GF-D8 (cell line): ENCODE data around the gene MTMR6.
A peak's percentile ranks its signal among the peaks of the same experiment; 100 is the strongest.
"Not testable (repeated sequence)": the region's sequence is repeated elsewhere in the genome, so short reads cannot be mapped to it uniquely, and the experiment has no call there.

ENCODE experiments used
- DNase-seq: peaks from one replicate; lab custom pipeline; 2025; lab: John Stamatoyannopoulos, UW

The MTMR6 gene

GRCh38 chr13:25286969-25287961 lies at the start of gene MTMR6:
TSS of gene MTMR6 (minus strand) at chr13:25287488. CDS start at chr13:25287247, 241 bp downstream.
- DNase-seq: peak; percentile 95

- no peak for DNase-seq
Observed at GRCh38 chr13:25335856-25336255, 48.6 kb upstream of the MTMR6 start.

- DNase-seq: no peak
Observed at GRCh38 chr13:25330541-25330940, 43.3 kb upstream of the MTMR6 start.

GRCh38 chr13:25329706-25330105 lies 42.4 kb upstream of the MTMR6 start:
- DNase-seq: no peak

GRCh38 chr13:25324100-25324499 lies 36.8 kb upstream of the MTMR6 start:
- no peak for DNase-seq

GRCh38 chr13:25319771-25320170 lies 32.5 kb upstream of the MTMR6 start:
- no peak for DNase-seq

- DNase-seq: not testable (repeated sequence)
Observed at GRCh38 chr13:25318946-25319345, 31.7 kb upstream of the MTMR6 start.

- no peak for DNase-seq
Observed at GRCh38 chr13:25310891-25311290, 23.6 kb upstream of the MTMR6 start.

- DNase-seq: no peak
Observed at GRCh38 chr13:25306671-25307464, 19.6 kb upstream of the MTMR6 start.

- DNase-seq: peak; percentile 43
Observed at GRCh38 chr13:25302121-25302520, 14.8 kb upstream of the MTMR6 start.

GRCh38 chr13:25301347-25302113 lies 14.2 kb upstream of the MTMR6 start, which contains the start of gene NUP58:
TSS of gene NUP58 (plus strand) at chr13:25301625. CDS start at chr13:25301774, 149 bp downstream.
- DNase-seq: peak; percentile 87

GRCh38 chr13:25300861-25301346 lies 13.6 kb upstream of the MTMR6 start:
- no peak for DNase-seq

- DNase-seq: no peak
Observed at GRCh38 chr13:25295701-25296100, 8.4 kb upstream of the MTMR6 start.

- no peak for DNase-seq
Observed at GRCh38 chr13:25295228-25295627, 7.9 kb upstream of the MTMR6 start.

GRCh38 chr13:25292301-25292700 lies 5.0 kb upstream of the MTMR6 start:
- DNase-seq: no peak

GRCh38 chr13:25291691-25292090 lies 4.4 kb upstream of the MTMR6 start:
- no peak for DNase-seq

GRCh38 chr13:25288966-25289365 lies 1.7 kb upstream of the MTMR6 start:
- DNase-seq: peak; percentile 50

GRCh38 chr13:25286308-25286968 lies 850 bp downstream of the MTMR6 start:
- peak; percentile 34 for DNase-seq

GRCh38 chr13:25281935-25282332 lies 5.4 kb downstream of the MTMR6 start:
- no peak for DNase-seq

- DNase-seq: peak; percentile 21
Observed at GRCh38 chr13:25281193-25281934, 5.9 kb downstream of the MTMR6 start.
